ENCODE measurements around the gene PITPNC1. TPM values are rescaled to one million over a fixed set of nuclear protein-coding genes. Genes with fewer than 3 reads are reported as not detected.
"Not testable (repeated sequence)": the region's sequence is repeated elsewhere in the genome, so short reads cannot be mapped to it uniquely, and the experiment has no call there.

The PITPNC1 gene
- polyA plus RNA-seq, 3 donors, result 17.7 to 21.5 (median 19.6) TPM

DNA sequence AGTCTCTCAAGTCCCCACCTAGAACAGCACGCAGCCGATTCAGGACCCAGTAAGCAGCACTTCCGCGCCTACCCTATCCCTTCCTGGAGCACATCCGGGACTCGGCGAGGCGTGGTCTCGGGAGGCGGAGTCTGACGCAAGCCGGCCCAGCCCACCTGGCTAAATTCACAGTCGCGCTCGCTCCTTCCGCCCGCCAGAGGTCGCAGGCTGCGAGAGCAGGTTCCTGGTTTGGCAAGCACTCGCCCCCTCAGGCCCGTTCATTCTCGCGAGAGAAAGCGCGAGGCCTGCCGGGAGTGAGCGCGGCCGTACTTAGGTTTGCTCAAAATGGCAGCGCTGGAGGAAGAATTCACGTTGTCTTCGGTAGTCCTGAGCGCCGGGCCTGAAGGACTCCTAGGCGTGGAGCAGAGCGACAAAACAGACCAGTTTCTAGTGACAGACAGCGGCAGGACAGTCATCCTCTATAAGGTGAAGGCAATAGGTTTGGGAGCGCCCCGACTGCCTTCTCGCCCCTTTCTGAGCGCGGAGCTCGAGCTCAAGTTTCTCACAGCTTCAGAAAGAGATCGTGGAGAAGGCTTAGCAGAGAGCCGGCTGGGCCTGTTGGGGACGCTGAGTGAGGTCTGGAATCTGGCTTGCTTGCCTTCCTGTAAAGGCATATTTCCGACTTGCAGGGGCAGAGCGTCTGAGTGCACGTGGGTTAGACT lies 340.7 kb downstream of the PITPNC1 start, which contains the start of gene NOL11:
TSS of gene NOL11 (plus strand) at position 313 of the 701 bp plus-strand sequence. CDS start at position 325, 12 bp downstream.
- DNase-seq, result peak; percentile 98

GRCh38 chr17:67718325-67718941 lies 341.4 kb downstream of the PITPNC1 start:
- no peak for DNase-seq

- DNase-seq, result no peak
These were observed 348.3 kb downstream of the PITPNC1 start for GRCh38 chr17:67725373-67725791.

GRCh38 chr17:67725807-67726206 lies 348.7 kb downstream of the PITPNC1 start:
- DNase-seq, result no peak

GRCh38 chr17:67727152-67728039 lies 350.3 kb downstream of the PITPNC1 start:
- DNase-seq, result not testable (repeated sequence)

DNA sequence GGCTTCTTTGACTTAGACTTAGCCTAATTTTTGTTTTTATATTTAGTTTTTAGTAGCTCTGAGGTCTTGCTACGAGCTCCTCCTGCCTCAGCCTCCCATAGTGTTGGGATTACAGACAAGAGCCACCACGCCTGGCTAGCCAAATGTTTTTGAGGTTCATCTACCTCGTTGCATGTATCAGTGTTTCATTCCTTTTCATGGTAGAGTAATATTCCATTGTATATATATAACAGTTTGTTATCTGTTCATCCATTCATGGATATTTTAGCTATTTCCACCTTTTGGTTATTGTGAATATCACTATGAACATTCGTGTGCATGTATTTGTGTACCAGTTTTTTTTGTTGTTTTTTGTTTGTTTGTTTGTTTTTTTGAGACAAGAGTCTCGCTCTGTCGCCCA lies 352.8 kb downstream of the PITPNC1 start:
- DNase-seq, result no peak

DNA sequence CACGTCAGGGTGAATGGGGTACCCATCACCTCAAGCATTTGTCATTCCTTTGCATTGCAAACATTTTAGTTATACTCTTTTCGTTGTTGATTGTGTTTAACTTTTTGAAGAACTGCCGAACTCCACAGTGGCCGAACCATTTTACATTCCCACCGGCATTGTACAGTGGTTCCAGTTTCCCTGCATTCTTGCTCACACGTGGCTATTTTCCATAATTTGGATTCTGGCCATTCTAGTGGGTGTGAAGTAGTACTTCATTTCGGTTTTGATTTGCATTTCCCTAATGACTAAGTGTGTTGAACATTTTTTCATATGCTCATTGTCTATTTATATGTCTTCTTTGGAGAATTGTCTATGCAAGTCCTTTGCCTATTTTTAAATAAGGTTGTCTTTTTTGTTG lies 353.6 kb downstream of the PITPNC1 start:
- DNase-seq, result no peak

- DNase-seq, result no peak
These were observed 356.4 kb downstream of the PITPNC1 start for GRCh38 chr17:67733449-67733848.

DNA sequence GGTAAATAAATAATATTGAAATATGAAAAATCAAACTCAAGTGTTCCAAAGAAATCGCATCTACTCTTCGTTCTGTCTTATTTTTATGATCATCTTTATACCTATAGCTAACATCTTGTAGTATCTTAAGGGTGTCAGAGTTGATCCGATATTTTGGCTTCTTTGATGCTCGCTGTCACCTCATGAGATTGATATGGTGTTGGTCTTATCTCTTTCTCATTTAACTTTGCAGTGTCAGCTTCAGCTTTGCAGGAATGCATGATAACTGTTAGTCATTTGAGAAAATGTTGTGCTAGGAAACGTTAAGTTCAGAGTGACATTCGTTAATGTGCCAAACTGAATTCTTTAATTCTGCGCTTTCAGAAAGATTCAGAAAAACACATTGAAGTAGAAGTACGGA lies 360.1 kb downstream of the PITPNC1 start:
- DNase-seq, result no peak

GRCh38 chr17:67742025-67742424 lies 364.9 kb downstream of the PITPNC1 start:
- no peak for DNase-seq

Other genes with a start within 250 kb of the PITPNC1 start
- 10 to 100 TPM; 28.2 to 42.9 (median 32.5) TPM for gene HELZ, start 132.1 kb upstream of the PITPNC1 start, polyA plus RNA-seq (ENCODE audit: insufficient read length in 3 of 3)
- 10 to 100 TPM; 39.3 to 43.9 (median 39.9) TPM for gene PSMD12, start 10.7 kb upstream of the PITPNC1 start, polyA plus RNA-seq (ENCODE audit: insufficient read length in 3 of 3)

Data from renal pelvis (tissue), 4 donors.